Middle frontal gyrus (tissue), 1 donor: ENCODE results near the gene SLC16A6.
A peak's percentile ranks its signal among the peaks of the same experiment; 100 is the strongest.
"Not testable (repeated sequence)": the region's sequence is repeated elsewhere in the genome, so short reads cannot be mapped to it uniquely, and the experiment has no call there.

Experiments used
- DNase-seq: peaks from one replicate; pipeline ENCODE4 v3.0.0-alpha.2; 2015; ENCODE audit warnings: low spot score; ENCODE audit errors: extremely low spot score

The SLC16A6 gene

GRCh38 chr17:68310152-68310551 is 19.2 kb upstream of the SLC16A6 start:
- no peak for DNase-seq

DNA sequence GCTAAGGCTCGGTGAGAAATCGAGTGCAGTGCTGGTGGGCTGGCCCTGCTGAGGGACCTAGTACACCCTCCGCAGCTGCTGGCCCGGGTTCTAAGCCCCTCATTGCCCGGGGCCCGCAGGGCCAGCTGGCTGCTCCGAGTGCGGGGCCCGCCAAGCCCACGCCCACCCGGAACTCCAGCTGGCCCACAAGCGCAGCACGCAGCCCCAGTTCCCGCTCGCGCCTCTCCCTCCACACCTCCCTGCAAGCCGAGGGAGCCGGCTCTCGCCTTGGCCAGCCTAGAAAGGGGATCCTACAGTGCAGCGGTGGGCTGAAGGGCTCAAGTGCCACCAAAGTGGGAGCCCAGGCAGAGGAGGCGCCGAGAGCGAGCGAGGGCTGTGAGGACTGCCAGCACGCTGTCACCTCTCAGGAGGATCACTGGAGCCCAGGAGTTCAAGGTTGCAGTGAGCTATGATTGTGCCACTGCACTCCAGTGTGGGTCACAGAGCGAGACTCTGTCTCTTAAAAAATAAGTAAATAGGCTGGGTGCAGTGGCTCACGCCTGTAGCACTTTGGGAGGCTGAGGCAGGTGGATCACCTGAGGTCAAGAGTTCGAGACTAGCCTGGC is 18.2 kb upstream of the SLC16A6 start:
- not testable (repeated sequence) for DNase-seq

DNA sequence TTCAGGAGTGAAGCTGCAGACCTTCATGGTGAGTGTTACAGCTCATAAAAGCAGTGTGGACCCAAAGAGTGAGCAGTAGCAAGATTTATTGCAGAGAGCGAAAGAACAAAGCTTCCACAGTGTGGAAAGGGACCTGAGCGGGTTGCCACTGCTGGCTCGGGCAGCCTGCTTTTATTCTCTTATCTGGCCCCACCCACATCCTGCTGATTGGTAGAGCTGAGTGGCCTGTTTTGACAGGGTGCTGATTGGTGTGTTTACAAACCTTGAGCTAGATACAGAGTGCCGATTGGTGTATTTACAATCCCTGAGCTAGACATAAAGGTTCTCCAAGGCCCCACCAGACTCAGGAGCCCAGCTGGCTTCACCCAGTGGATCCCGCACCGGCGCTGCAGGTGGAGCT is 17.6 kb upstream of the SLC16A6 start:
- not testable (repeated sequence) for DNase-seq

DNA sequence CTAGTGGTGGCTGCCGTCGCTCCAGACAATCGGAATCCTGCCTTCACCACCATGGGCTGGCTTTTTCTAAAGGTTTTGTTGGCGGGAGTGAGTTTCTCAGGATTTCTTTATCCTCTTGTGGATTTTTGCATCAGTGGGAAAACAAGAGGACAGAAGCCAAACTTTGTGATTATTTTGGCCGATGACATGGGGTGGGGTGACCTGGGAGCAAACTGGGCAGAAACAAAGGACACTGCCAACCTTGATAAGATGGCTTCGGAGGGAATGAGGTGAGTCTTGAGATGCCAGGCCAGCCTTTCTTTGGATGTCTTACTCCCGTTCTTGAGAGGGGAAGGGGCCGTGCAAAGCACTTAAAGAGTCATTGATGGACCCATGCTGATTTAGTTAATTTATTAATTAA is 16.5 kb upstream of the SLC16A6 start:
- no peak for DNase-seq

GRCh38 chr17:68306819-68307218 is 15.9 kb upstream of the SLC16A6 start:
- DNase-seq = no peak

DNA sequence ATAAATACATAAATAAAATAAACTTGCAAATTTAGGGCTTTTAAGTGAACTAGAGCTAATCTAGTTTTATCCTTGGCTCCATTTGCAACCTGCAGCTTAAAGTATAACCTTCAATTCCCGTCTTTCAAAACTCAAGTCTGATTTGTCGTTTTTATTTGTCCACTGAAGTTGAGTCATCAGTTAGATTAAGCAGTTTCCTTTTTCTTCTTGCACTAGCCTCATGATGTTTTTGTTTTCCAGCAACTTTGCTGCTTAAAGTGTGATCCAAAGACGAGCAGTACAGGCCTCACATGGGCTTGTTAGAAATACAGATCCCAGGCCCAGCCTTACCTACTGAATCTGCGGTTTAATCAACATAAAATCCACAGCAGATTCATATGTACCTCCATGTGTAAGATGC is 14.2 kb upstream of the SLC16A6 start:
- no peak for DNase-seq

GRCh38 chr17:68304706-68305105 is 13.8 kb upstream of the SLC16A6 start:
- no peak for DNase-seq

GRCh38 chr17:68302666-68303065 is 11.7 kb upstream of the SLC16A6 start:
- no peak for DNase-seq

DNA sequence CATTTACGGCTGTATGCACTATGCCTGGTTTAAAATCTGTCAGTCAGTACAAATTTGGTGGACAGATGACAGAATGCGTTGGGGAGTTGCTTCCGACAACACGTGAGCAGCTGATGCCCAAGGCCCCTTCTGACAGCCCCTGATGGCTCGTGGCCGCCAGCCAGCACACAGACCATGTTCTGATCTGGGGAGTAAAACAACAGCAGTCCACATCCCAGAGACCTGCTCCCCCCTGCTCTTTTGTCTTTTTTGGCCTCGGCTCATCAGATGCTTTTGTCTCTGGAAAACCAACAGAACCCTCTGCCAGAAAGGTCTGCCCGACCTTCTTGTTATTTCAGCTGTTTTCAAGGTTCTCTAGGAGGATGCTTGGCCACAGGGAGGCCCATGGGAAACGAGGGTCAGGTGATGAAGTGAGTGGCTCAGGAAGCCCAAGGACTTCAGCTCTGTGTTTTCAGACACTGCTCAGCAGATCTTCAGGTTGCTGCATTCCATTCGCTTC is 11.2 kb upstream of the SLC16A6 start:
- DNase-seq = no peak

DNA sequence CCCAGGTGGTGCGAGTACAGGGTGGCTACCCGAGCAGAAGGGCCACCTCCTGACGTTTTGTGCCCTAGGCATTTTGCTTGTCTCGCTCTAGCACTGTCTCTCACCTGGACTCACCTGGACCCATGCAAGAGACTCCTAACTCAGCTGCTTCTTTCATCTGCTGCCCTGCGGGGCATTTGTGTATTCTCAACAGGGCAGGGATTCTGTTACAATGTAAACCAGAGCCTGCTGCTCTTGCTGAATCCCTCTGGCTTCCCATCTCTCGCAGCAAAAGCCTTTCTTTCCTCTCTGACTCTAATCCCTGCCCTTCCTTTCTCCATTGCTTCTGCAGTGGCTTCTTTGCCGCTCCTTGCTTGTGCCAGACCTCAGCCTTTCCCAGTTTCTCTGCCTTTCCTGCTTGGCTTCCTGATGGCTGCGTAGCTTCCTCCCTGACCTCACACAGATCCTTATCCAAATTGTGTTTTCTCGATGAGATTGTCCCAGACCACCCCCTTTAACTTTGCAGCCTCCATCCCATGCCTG is 10.6 kb upstream of the SLC16A6 start:
- DNase-seq = no peak

- no peak for DNase-seq
These were observed 8.9 kb upstream of the SLC16A6 start for GRCh38 chr17:68299817-68300216.

DNA sequence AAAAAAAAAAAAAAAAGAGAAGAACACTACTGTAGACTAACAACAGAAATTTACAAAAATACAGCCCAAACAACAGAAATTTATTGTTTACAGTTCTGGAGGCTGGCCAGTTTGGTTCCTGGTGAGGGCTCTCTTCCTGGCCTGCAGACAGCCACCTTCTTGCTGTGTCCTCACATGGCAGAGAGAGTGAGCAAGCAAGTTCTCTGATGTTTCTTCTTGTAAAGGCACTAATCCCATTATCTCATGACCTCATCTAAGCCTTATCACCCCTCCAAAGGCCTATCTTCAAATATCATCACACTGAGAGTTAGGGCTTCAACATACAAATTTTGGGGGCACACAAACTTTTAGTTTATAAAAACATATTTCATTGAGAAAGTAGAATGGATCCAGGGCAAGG is 7.7 kb upstream of the SLC16A6 start:
- no peak for DNase-seq

DNA sequence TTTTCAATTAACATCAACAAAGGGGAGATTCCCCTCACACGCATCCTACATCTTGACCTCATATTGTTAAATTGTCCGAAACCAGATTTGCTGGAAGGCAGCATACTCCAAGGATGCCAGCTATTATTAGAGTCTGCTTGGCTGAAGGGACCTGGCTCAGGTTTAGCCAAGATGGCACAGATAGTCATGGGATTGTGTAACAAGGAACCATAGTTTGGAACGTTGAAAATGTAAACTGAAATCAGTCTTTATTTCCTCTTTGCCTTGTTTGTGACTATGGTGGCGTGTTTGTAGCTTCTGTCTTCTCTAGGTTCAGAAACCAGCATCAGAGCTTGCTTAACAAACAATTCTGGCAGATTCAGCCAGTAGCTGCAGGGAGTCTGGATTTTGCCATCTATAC is 6.3 kb upstream of the SLC16A6 start:
- DNase-seq = no peak

GRCh38 chr17:68296217-68297191 is 5.6 kb upstream of the SLC16A6 start:
- no peak for DNase-seq

- no peak for DNase-seq
These were observed 4.2 kb upstream of the SLC16A6 start for GRCh38 chr17:68295086-68295485.

- DNase-seq = no peak
These were observed 3.7 kb upstream of the SLC16A6 start for GRCh38 chr17:68294617-68295016.

DNA sequence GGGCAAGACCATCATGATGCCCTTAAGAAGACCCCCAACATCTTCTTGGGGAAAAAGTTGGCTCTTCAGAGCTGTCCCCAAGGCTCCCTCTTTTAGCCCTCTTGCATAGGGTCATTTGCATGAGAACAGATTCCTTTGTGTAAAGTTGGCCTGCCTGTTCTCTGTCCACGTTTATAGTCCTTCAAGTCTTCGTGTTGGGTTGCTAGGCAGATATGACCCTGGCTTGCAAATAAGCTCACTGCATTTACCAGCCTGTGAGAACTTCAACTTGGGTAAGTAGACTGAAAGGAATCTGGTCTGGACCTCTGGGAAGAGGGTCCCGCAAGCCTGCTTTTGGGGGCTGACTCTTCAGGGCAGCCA is 3.2 kb upstream of the SLC16A6 start:
- DNase-seq = no peak

GRCh38 chr17:68293490-68294195 is 2.7 kb upstream of the SLC16A6 start:
- DNase-seq = no peak

GRCh38 chr17:68292689-68293040 is 1.7 kb upstream of the SLC16A6 start:
- no peak for DNase-seq

GRCh38 chr17:68291836-68292688 is 1.1 kb upstream of the SLC16A6 start:
- peak; percentile 37 for DNase-seq
